ENCODE data around the gene DOLPP1. TPM values are rescaled to one million over a fixed set of nuclear protein-coding genes. Genes with fewer than 3 reads are reported as not detected.
"Not testable (repeated sequence)": the region's sequence is repeated elsewhere in the genome, so short reads cannot be mapped to it uniquely, and the experiment has no call there.

The DOLPP1 gene
- total RNA-seq, 1 experiment from 2014 or later, result 27.3 TPM

GRCh38 chr9:129032541-129033159 lies 48.3 kb upstream of the DOLPP1 start:
- intact Hi-C loops (cut with micrococcal nuclease), result no loop called here
- CTCF ChIA-PET, result no interaction called here
- DNase-seq (no peak), ATAC-seq (no peak)
- Histone ChIP-seq H3K9me2 (replicated peaks; ENCODE audit: low read length) (no peaks in the 10 kb centered on the region), H3K9ac (ENCODE audit: low read length) (no peak overlapping the region), H3K9me3 (ENCODE audit: low read length) (no peaks in the 10 kb centered on the region), H3K27me3 (ENCODE audit: low read length) (no peaks in the 10 kb centered on the region), H4K20me1 (ENCODE audit: low read length) (no peaks in the 10 kb centered on the region), H3K27ac (ENCODE audit: low read length) (no peak overlapping the region), H3K4me3 (ENCODE audit: low read length) (no peak overlapping the region), H3F3A (ENCODE audit: low read length, unreplicated experiment) (no peaks in the 10 kb centered on the region), H3K36me3 (ENCODE audit: low read depth, low read length) (no peaks in the 10 kb centered on the region), H3K4me1 (ENCODE audit: insufficient read depth, low read length) (peaks cover 5% of the 10 kb centered on the region; the same call in 1 of the 2 replicates), H2AFZ (ENCODE audit: low read length) (no peak overlapping the region), H3K79me2 (ENCODE audit: low read length) (peaks cover 13% of the 10 kb centered on the region), H3K4me2 (ENCODE audit: low read length) (no peak overlapping the region)
- BruUV-seq (replicated peaks), result no TSS peak
- TF ChIP-seq CTCF (conservative IDR thresholded peaks at IDR 0.05; ENCODE audit: low read depth, low read length) (no peak), EZH2 (IDR thresholded peaks at IDR 0.05; ENCODE audit: low read length, unreplicated experiment) (no peak), EZH2phosphoT487 (IDR thresholded peaks at IDR 0.05; ENCODE audit: borderline replicate concordance, low read length) (no peak)
- POLR2A ChIA-PET (ENCODE audit: unreplicated experiment), result no interaction called here

GRCh38 chr9:129033216-129033615 lies 47.7 kb upstream of the DOLPP1 start:
- ChIA-PET CTCF (no interaction called here), POLR2A (ENCODE audit: unreplicated experiment) (no interaction called here)
- Histone ChIP-seq H3K36me3 (ENCODE audit: low read depth, low read length) (no peaks in the 10 kb centered on the region), H4K20me1 (ENCODE audit: low read length) (no peaks in the 10 kb centered on the region), H3K9ac (ENCODE audit: low read length) (no peak overlapping the region), H3K27ac (ENCODE audit: low read length) (no peak overlapping the region), H3K27me3 (ENCODE audit: low read length) (no peaks in the 10 kb centered on the region), H3K9me3 (ENCODE audit: low read length) (no peaks in the 10 kb centered on the region), H3K4me1 (ENCODE audit: insufficient read depth, low read length) (peaks cover 8% of the 10 kb centered on the region; the same call in 1 of the 2 replicates), H3K79me2 (ENCODE audit: low read length) (peaks cover 17% of the 10 kb centered on the region), H3K4me3 (ENCODE audit: low read length) (no peak overlapping the region), H3K9me2 (replicated peaks; ENCODE audit: low read length) (no peaks in the 10 kb centered on the region), H3K4me2 (ENCODE audit: low read length) (no peak overlapping the region), H3F3A (ENCODE audit: low read length, unreplicated experiment) (no peaks in the 10 kb centered on the region), H2AFZ (ENCODE audit: low read length) (no peak overlapping the region)
- ATAC-seq, result no peak
- intact Hi-C loops (cut with micrococcal nuclease), result no loop called here
- BruUV-seq (replicated peaks), result no TSS peak
- DNase-seq, result no peak
- TF ChIP-seq CTCF (conservative IDR thresholded peaks at IDR 0.05; ENCODE audit: low read depth, low read length) (no peak), EZH2phosphoT487 (IDR thresholded peaks at IDR 0.05; ENCODE audit: borderline replicate concordance, low read length) (no peak), EZH2 (IDR thresholded peaks at IDR 0.05; ENCODE audit: low read length, unreplicated experiment) (no peak)

GRCh38 chr9:129035838-129036237 lies 45.1 kb upstream of the DOLPP1 start:
- H3K9me2 ChIP-seq (replicated peaks; ENCODE audit: low read length); CTCF ChIA-PET; H3K27ac ChIP-seq (ENCODE audit: low read length); H3K9me3 ChIP-seq (ENCODE audit: low read length); intact Hi-C loops (cut with micrococcal nuclease); H3F3A ChIP-seq (ENCODE audit: low read length, unreplicated experiment); DNase-seq; H3K36me3 ChIP-seq (ENCODE audit: low read depth, low read length); ATAC-seq; H3K4me1 ChIP-seq (ENCODE audit: insufficient read depth, low read length); BruUV-seq (replicated peaks); H3K27me3 ChIP-seq (ENCODE audit: low read length); H4K20me1 ChIP-seq (ENCODE audit: low read length): not testable (repeated sequence)
- peak overlapping the region; percentile 99 for H2AFZ ChIP-seq (ENCODE audit: low read length)
- POLR2A ChIA-PET (ENCODE audit: unreplicated experiment), result interaction anchor here (0.6 kb wide), 1 partner anchor 45 kb away, joined by 5 read pairs; the partner anchor contains the start of gene DOLPP1
- peak overlapping the region; percentile 85 for H3K4me2 ChIP-seq (ENCODE audit: low read length)
- peak overlapping the region; percentile 69 for H3K4me3 ChIP-seq (ENCODE audit: low read length)
- H3K9ac ChIP-seq (ENCODE audit: low read length), result peak overlapping the region; percentile 60
- H3K79me2 ChIP-seq (ENCODE audit: low read length), result peaks cover 21% of the 10 kb centered on the region

Measured in PC-3 (cell line).